ENCODE data around the gene PYGO2.

GRCh38 chr1:154956544-154956941 lies 5.0 kb downstream of the PYGO2 start:
- TF ChIP-seq CTCF (IDR thresholded peaks at IDR 0.05) = no peak
- TF ChIP-seq POLR2A (IDR thresholded peaks at IDR 0.05) = no peak

All from gastroesophageal sphincter (tissue), 3 donors.